Neural cell (in vitro differentiated cells): ENCODE data around the gene ODAD3.

Source experiments
- CTCF ChIP-seq: fragments of 450-650 bp; IDR thresholded peaks from 2 replicates; pipeline ENCODE4 v1.5.1; 2014; ENCODE audit warnings: antibody characterized with exemption, mild to moderate bottlenecking, moderate library complexity; ENCODE audit not compliant: poor library complexity, severe bottlenecking
- EP300 ChIP-seq: fragments of 450-650 bp; conservative IDR thresholded peaks from 2 replicates; pipeline ENCODE4 v1.6.1; 2014; ENCODE audit warnings: antibody characterized with exemption, mild to moderate bottlenecking, moderate library complexity; ENCODE audit not compliant: poor library complexity, severe bottlenecking
- EZH2 ChIP-seq: fragments of 200-600, 300-800 bp; shearing (Covaris generic), sonication (generic); IDR thresholded peaks from 2 replicates; pipeline ENCODE4 v1.6.1; 2014; ENCODE audit warnings: antibody characterized with exemption, low read length, borderline replicate concordance, mild to moderate bottlenecking; ENCODE audit not compliant: insufficient read depth, poor library complexity, severe bottlenecking
- MXI1 ChIP-seq: fragments of 450-650 bp; conservative IDR thresholded peaks from 2 replicates; pipeline ENCODE4 v1.6.1; 2014; ENCODE audit warnings: antibody characterized with exemption, mild to moderate bottlenecking; ENCODE audit not compliant: poor library complexity, severe bottlenecking
- POLR2AphosphoS5 ChIP-seq: IDR thresholded peaks from 2 replicates; pipeline ENCODE4 v1.6.1; 2012
- REST ChIP-seq: IDR thresholded peaks from 2 replicates; pipeline ENCODE4 v1.6.1; 2012; ENCODE audit warnings: borderline replicate concordance
- TAF1 ChIP-seq: IDR thresholded peaks from 2 replicates; pipeline ENCODE4 v1.6.1; 2012; ENCODE audit warnings: low read depth

- TF ChIP-seq CTCF (no peak), EZH2 (no peak), EP300 (no peak), REST (no peak), POLR2AphosphoS5 (no peak), MXI1 (no peak), TAF1 (no peak)
Measured at GRCh38 chr19:11447347-11448262, 12.7 kb upstream of the ODAD3 start.
